ENCODE measurements around the gene VPS37C.

DNA sequence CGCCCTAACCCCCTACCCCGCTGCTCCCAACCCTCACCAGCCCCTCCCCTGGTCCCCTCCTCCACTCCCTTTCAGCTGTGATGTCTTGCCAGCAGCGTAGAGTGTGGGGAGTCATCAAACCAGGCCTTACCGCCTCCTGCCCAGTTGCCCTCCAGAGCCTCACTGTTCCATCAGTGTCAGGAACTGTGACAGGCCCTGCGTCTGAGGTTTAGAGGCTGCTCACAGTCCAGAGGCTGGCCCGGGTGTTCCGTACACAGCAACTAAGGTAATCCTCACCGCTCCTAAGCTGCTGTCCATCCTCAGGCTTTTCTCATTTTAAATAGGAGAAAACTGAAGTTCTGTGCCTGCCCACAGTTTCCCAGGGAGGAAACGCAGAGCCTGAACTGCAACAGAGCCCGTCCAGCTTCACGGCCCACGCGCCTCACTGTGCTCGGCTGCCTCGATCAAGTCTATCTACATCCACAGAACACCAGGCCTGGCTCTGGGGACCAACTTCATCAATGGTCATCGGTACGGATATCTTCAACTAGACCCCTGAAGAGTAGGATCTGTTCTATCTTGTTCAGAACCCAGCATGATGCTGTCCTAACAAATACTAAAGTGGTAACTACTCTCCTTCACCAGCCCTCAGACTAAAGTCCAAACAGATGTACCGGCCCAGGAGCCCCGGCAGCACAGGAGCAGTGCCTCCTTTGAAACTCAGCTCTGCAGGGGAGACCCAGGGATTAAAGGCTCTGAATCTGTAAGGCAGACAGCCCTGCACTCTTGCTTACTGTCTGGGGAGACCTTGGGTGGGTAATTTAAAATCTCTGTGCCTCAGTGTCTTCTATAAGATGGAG is 10.3 kb downstream of the VPS37C start:
- TF ChIP-seq YY1 (IDR thresholded peaks at IDR 0.05; ENCODE audit: low read depth) (no peak), POLR2AphosphoS5 (IDR thresholded peaks at IDR 0.05; ENCODE audit: low read depth, low read length) (no peak), SMC3 (IDR thresholded peaks at IDR 0.05; ENCODE audit: low read depth, low read length) (no peak)
- TF ChIP-seq, protein P1, sequence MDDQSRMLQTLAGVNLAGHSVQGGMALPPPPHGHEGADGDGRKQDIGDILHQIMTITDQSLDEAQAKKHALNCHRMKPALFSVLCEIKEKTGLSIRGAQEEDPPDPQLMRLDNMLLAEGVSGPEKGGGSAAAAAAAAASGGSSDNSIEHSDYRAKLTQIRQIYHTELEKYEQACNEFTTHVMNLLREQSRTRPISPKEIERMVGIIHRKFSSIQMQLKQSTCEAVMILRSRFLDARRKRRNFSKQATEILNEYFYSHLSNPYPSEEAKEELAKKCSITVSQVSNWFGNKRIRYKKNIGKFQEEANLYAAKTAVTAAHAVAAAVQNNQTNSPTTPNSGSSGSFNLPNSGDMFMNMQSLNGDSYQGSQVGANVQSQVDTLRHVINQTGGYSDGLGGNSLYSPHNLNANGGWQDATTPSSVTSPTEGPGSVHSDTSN (IDR thresholded peaks at IDR 0.05): no peak
- TF ChIP-seq, protein P2, sequence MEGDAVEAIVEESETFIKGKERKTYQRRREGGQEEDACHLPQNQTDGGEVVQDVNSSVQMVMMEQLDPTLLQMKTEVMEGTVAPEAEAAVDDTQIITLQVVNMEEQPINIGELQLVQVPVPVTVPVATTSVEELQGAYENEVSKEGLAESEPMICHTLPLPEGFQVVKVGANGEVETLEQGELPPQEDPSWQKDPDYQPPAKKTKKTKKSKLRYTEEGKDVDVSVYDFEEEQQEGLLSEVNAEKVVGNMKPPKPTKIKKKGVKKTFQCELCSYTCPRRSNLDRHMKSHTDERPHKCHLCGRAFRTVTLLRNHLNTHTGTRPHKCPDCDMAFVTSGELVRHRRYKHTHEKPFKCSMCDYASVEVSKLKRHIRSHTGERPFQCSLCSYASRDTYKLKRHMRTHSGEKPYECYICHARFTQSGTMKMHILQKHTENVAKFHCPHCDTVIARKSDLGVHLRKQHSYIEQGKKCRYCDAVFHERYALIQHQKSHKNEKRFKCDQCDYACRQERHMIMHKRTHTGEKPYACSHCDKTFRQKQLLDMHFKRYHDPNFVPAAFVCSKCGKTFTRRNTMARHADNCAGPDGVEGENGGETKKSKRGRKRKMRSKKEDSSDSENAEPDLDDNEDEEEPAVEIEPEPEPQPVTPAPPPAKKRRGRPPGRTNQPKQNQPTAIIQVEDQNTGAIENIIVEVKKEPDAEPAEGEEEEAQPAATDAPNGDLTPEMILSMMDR (IDR thresholded peaks at IDR 0.05): no peak
